ENCODE measurements around the gene LDB2.

DNA sequence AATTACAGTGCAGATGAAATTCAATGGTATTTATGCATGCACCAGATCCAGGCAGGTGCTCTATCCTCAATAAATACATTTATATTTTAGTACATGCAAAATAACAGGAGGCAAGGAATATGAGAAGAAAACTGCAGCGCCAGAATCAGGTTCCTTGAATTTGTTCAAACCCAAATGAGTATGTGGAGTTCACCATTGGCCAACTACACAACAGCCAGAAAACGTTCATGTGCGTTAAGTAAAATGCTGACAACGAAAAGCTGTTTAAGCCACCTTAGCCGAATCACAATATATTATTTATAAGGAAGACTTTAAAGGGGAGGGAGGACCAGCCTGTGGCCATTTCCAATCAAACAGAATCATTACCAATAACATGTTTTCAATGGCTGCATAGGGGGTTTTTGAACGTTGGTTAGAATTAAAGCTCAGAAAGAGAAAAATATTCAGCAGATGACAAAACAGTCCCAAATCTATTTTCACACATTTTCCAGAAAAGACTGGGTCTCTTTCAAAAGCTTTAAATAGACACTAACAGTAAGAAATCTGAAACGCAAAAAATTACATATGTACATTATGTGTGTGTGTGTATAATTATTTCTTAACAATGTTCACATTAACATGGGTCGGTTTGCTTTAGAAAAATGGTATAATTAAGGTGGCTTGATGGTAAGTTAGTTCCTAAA, 171.9 kb downstream of the LDB2 start:
- TF ChIP-seq, protein P1, sequence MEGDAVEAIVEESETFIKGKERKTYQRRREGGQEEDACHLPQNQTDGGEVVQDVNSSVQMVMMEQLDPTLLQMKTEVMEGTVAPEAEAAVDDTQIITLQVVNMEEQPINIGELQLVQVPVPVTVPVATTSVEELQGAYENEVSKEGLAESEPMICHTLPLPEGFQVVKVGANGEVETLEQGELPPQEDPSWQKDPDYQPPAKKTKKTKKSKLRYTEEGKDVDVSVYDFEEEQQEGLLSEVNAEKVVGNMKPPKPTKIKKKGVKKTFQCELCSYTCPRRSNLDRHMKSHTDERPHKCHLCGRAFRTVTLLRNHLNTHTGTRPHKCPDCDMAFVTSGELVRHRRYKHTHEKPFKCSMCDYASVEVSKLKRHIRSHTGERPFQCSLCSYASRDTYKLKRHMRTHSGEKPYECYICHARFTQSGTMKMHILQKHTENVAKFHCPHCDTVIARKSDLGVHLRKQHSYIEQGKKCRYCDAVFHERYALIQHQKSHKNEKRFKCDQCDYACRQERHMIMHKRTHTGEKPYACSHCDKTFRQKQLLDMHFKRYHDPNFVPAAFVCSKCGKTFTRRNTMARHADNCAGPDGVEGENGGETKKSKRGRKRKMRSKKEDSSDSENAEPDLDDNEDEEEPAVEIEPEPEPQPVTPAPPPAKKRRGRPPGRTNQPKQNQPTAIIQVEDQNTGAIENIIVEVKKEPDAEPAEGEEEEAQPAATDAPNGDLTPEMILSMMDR (IDR thresholded peaks at IDR 0.05; ENCODE audit: extremely low read depth in 1 of 2, insufficient read depth in 1 of 2, low read depth in 1 of 2, low read length in 2 of 2): no peak
- no peak for TF ChIP-seq POLR2AphosphoS5 (IDR thresholded peaks at IDR 0.05; ENCODE audit: insufficient read depth, low read depth, low read length)
- no peak for TF ChIP-seq JUN (IDR thresholded peaks at IDR 0.05; ENCODE audit: borderline replicate concordance, insufficient read depth, insufficient read length, low read depth)
- TF ChIP-seq MYC (IDR thresholded peaks at IDR 0.05; ENCODE audit: low read depth, low read length): no peak
- TF ChIP-seq EZH2 (IDR thresholded peaks at IDR 0.05; ENCODE audit: borderline replicate concordance, low read depth, low read length, severe bottlenecking): no peak
